HL-60 (cell line): ENCODE results near the gene ASCC1.

Source experiments
- DNase-seq, 2 experiments: peaks; one replicate each; pipeline ENCODE4 v3.0.0-alpha.2; 2010 to 2020; ENCODE audit warnings: low read depth in 1 of 2, low spot score in 1 of 2
- H3K27ac ChIP-seq: fragments of 250-450 bp; sonication (Bioruptor Pico); replicated peaks from 2 replicates; pipeline ENCODE4 v1.5.1; 2020; ENCODE audit warnings: mild to moderate bottlenecking, moderate library complexity
- H3K27me3 ChIP-seq: fragments of 250-450 bp; sonication (Bioruptor Pico); 2 replicates; pipeline ENCODE4 v1.5.1; 2021; ENCODE audit warnings: mild to moderate bottlenecking, moderate library complexity; ENCODE audit not compliant: insufficient read depth, poor library complexity, severe bottlenecking
- H3K4me3 ChIP-seq: replicated peaks from 2 replicates; pipeline ENCODE4 v1.5.1; 2011; ENCODE audit warnings: mild to moderate bottlenecking, control low read depth, low read length; ENCODE audit not compliant: insufficient read depth
- CTCF ChIP-seq: IDR thresholded peaks from one replicate; pipeline ENCODE4 v1.5.1; 2011; ENCODE audit warnings: low read length, control low read depth, inconsistent platforms; ENCODE audit not compliant: insufficient read depth
- GABPA ChIP-seq: IDR thresholded peaks from 2 replicates; pipeline ENCODE4 v1.6.1; 2012; ENCODE audit warnings: low read depth
- POLR2AphosphoS5 ChIP-seq: IDR thresholded peaks from 2 replicates; pipeline ENCODE4 v1.6.1; 2012; ENCODE audit warnings: low read depth
- SPI1 ChIP-seq: IDR thresholded peaks from 2 replicates; pipeline ENCODE4 v1.6.1; 2012; ENCODE audit warnings: low read depth, mild to moderate bottlenecking, borderline replicate concordance
- TF ChIP-seq, protein P1 (sequence below): IDR thresholded peaks from 2 replicates; pipeline ENCODE4 v1.6.1; 2012; ENCODE audit warnings: low read depth; ENCODE audit not compliant: insufficient replicate concordance

Gene ASCC1

DNA sequence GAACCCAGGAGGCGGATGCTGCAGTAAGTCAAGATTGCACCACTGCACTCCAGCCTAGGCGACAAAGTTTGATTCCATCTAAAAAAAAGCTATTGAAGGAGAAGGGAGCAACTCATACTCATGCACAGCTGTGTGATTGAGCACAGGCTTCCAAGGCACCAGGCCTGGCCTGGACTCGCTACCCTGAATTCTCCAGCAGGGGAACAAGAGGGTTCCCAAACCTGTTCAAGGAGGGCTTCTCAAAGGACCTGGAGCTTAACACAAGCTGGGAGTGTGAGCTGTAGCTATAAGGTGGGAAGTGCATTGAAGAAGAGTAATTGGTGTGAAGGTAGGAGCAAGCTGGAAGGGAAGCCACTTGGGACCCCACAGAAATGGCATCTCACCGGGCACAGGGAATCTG, 42.5 kb upstream of the ASCC1 start:
- H3K4me3 ChIP-seq: no peak overlapping the region
- no peak overlapping the region for H3K27ac ChIP-seq
- no peak for DNase-seq
- TF ChIP-seq GABPA: no peak
- TF ChIP-seq, protein P1, sequence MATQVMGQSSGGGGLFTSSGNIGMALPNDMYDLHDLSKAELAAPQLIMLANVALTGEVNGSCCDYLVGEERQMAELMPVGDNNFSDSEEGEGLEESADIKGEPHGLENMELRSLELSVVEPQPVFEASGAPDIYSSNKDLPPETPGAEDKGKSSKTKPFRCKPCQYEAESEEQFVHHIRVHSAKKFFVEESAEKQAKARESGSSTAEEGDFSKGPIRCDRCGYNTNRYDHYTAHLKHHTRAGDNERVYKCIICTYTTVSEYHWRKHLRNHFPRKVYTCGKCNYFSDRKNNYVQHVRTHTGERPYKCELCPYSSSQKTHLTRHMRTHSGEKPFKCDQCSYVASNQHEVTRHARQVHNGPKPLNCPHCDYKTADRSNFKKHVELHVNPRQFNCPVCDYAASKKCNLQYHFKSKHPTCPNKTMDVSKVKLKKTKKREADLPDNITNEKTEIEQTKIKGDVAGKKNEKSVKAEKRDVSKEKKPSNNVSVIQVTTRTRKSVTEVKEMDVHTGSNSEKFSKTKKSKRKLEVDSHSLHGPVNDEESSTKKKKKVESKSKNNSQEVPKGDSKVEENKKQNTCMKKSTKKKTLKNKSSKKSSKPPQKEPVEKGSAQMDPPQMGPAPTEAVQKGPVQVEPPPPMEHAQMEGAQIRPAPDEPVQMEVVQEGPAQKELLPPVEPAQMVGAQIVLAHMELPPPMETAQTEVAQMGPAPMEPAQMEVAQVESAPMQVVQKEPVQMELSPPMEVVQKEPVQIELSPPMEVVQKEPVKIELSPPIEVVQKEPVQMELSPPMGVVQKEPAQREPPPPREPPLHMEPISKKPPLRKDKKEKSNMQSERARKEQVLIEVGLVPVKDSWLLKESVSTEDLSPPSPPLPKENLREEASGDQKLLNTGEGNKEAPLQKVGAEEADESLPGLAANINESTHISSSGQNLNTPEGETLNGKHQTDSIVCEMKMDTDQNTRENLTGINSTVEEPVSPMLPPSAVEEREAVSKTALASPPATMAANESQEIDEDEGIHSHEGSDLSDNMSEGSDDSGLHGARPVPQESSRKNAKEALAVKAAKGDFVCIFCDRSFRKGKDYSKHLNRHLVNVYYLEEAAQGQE: no peak
- no peak for TF ChIP-seq POLR2AphosphoS5
- no peak for TF ChIP-seq SPI1
- no peak for TF ChIP-seq CTCF
- no peaks in the 10 kb centered on the region for H3K27me3 ChIP-seq

DNA sequence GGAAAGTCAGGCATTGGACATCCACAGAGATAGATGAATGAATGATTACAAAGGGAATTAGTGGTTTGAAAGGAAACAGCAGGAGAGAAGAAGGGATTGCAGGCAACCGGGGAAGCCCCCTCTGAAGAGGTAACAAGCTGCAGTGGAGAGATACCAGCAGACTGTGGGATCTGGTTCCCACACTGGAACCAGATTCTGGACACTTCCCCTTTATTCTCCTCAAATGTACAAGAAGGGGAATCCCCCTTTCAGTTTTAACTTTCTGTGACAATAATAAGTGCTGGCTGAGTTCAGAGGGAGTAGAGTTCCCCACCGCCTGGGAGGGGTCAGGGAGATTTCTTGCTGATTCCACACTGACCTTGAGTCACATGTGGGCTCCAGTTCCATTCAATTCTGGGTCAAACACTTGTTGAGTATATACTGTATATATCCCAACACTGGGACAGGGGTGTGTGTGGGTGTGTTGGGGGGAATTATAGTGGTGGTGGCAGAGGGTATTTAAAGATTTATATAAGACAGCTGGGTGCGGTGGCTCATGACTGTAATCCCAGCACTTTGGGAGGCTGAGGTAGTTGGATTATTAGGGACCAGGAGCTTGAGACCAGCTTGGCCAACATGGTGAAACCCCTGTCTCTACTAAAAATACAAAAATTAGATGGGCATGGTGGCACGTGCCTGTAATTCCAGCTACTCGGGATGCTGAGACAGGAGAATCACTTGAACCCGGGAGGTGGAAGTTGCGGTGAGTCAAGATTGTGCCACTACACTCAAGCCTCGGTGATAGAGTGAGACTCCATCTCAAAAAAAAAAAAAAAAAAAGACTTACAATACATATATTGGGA, 41.2 kb upstream of the ASCC1 start:
- Histone ChIP-seq H3K27me3 (no peaks in the 10 kb centered on the region), H3K4me3 (no peak overlapping the region), H3K27ac (no peak overlapping the region)
- DNase-seq: peak in 1 of 2 experiments; percentile 55
- TF ChIP-seq GABPA (no peak), POLR2AphosphoS5 (peak; percentile 52; the same call in 1 of the 2 replicates), CTCF (no peak), SPI1 (peak; percentile 97)
- TF ChIP-seq, protein P1: no peak

- TF ChIP-seq POLR2AphosphoS5: no peak
- TF ChIP-seq GABPA: no peak
- TF ChIP-seq, protein P1: no peak
- TF ChIP-seq CTCF: no peak
- no peak for TF ChIP-seq SPI1
- H3K27me3 ChIP-seq: no peaks in the 10 kb centered on the region
- H3K4me3 ChIP-seq: no peak overlapping the region
- no peak for DNase-seq
- no peak overlapping the region for H3K27ac ChIP-seq
Observed at GRCh38 chr10:72255977-72256729, 40.1 kb upstream of the ASCC1 start.
